Keratinocyte (primary cell): Measurements from ENCODE around the gene WFDC10A. TPM values are rescaled to one million over a fixed set of nuclear protein-coding genes. Genes with fewer than 3 reads are reported as not detected.

Experiments
- DNase-seq: peaks from one replicate; pipeline ENCODE4 v3.0.0-alpha.2; 2011; ENCODE audit warnings: low read depth, missing footprints, low spot score
- FAIRE-seq: peaks from 2 replicates; lab custom pipeline; 2011; peaks lifted over from hg19 to GRCh38; lab: Jason Lieb, UNC
- H2AFZ ChIP-seq: 2 replicates; pipeline ENCODE4 v1.6.0; 2012; ENCODE audit warnings: low read length, control low read depth, inconsistent platforms; ENCODE audit not compliant: control insufficient read depth
- H3K27ac ChIP-seq: 2 replicates; pipeline ENCODE4 v1.5.1; 2011; ENCODE audit warnings: low read length; ENCODE audit not compliant: control insufficient read depth, insufficient read depth
- H3K27me3 ChIP-seq: 3 replicates; pipeline ENCODE4 v1.6.0; 2011; ENCODE audit warnings: low read length; ENCODE audit not compliant: control insufficient read depth, insufficient read depth; ENCODE audit errors: extremely low read depth
- H3K36me3 ChIP-seq, 2 experiments: 2 replicates in 1 of 2; 3 replicates in 1 of 2; pipeline ENCODE4 v1.5.1; 2011; ENCODE audit warnings: low read length in 2 of 2, mild to moderate bottlenecking in 1 of 2; ENCODE audit not compliant: control insufficient read depth in 2 of 2, insufficient read depth in 2 of 2; ENCODE audit errors: extremely low read depth in 1 of 2
- H3K4me1 ChIP-seq: 3 replicates; pipeline ENCODE4 v1.5.1; 2011; ENCODE audit warnings: low read length; ENCODE audit not compliant: control insufficient read depth, insufficient read depth; ENCODE audit errors: extremely low read depth
- H3K4me2 ChIP-seq: 3 replicates; pipeline ENCODE4 v1.6.0; 2011; ENCODE audit warnings: low read depth, low read length; ENCODE audit not compliant: control insufficient read depth, insufficient read depth; ENCODE audit errors: extremely low read depth
- H3K4me3 ChIP-seq, 3 experiments: fragments of 200-600 bp in 1 of 3; sonication (generic) in 1 of 3; 2 replicates in 2 of 3; 3 replicates in 1 of 3; pipeline ENCODE4 v1.5.1; 2011 to 2016; ENCODE audit warnings: low read length in 3 of 3, mild to moderate bottlenecking in 3 of 3, control low read depth in 2 of 3, inconsistent platforms in 1 of 3, low read depth in 1 of 3, mixed read lengths in 1 of 3, mixed run types in 1 of 3, moderate library complexity in 1 of 3; ENCODE audit not compliant: control insufficient read depth in 2 of 3, insufficient read depth in 2 of 3; ENCODE audit errors: extremely low read depth in 1 of 3
- H3K79me2 ChIP-seq: 2 replicates; pipeline ENCODE4 v1.6.0; 2012; ENCODE audit warnings: low read length; ENCODE audit not compliant: control insufficient read depth, insufficient read depth
- H3K9ac ChIP-seq: 3 replicates; pipeline ENCODE4 v1.6.0; 2011; ENCODE audit warnings: low read length; ENCODE audit not compliant: control insufficient read depth, insufficient read depth; ENCODE audit errors: extremely low read depth
- H3K9me1 ChIP-seq: 3 replicates; pipeline ENCODE4 v1.6.0; 2011; ENCODE audit warnings: low read length; ENCODE audit not compliant: control insufficient read depth, insufficient read depth; ENCODE audit errors: extremely low read depth
- H3K9me3 ChIP-seq: 2 replicates; pipeline ENCODE4 v1.5.1; 2012; ENCODE audit warnings: low read depth, low read length; ENCODE audit not compliant: control insufficient read depth
- H4K20me1 ChIP-seq: 3 replicates; pipeline ENCODE4 v1.6.0; 2011; ENCODE audit warnings: low read length; ENCODE audit not compliant: control insufficient read depth, insufficient read depth; ENCODE audit errors: extremely low read depth
- CTCF ChIP-seq, 3 experiments: IDR thresholded peaks in 1 of 3; conservative IDR thresholded peaks in 1 of 3; optimal IDR thresholded peaks in 1 of 3; 2 replicates in 2 of 3; 3 replicates in 1 of 3; pipeline versions ENCODE3 to v1.5.1; 2011; ENCODE audit warnings: low read length in 3 of 3, mild to moderate bottlenecking in 3 of 3, moderate library complexity in 2 of 3, control low read depth in 1 of 3, inconsistent platforms in 1 of 3; ENCODE audit not compliant: insufficient read depth in 2 of 3; ENCODE audit errors: extremely low read depth in 1 of 3
- EZH2 ChIP-seq: IDR thresholded peaks from one replicate; pipeline ENCODE4 v1.6.1; 2012; ENCODE audit warnings: inconsistent platforms, mild to moderate bottlenecking, low read length, moderate library complexity
- dilution Hi-C: fragments of 300-500 bp; cut with MboI; formaldehyde crosslinking; loops from one replicate; pipeline ENCODE4 v1.7.0; 2020; ENCODE audit warnings: low sequenced_read_pairs; ENCODE audit not compliant: extremely low pct_ligation_motif_present
- polyA plus RNA-seq, 5 experiments: library from polyadenylated mRNA; depleted of rRNA in 3 of 5; stranded (reverse) in 3 of 5; stranded (forward) in 1 of 5; unstranded in 1 of 5; fragments of >200 nt; gene quantifications; 1 replicate in 1 of 5; 2 replicates in 3 of 5; 3 replicates in 1 of 5; pipeline versions ENCODE4 v1.2.1 to v1.2.3, GENCODE V29; 2011 to 2012; ENCODE audit warnings: missing spikeins in 2 of 5, low read depth in 1 of 5, low replicate concordance in 1 of 5

WFDC10A gene
- polyA plus RNA-seq, 1 donor (not counting 4 experiments of a cell fraction or from before 2014, with no cell fraction given) = not detected

DNA sequence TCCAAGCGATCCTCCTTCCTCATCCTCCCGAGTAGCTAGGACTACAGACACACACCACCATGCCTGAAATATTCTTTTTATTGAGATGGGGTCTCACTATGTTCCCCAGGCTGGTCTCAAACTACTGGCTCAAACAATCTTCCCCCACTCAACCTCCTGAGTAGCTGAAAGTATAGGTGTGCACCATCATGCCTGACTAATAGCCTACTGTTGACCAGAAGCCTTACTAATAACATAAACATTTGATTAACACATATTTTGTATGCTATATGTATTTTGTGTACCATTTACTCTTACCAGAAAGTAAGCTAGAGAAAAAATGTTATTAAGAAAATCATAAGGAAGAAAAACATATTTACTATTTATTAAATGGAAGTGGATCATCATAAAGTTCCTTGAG, 11.9 kb upstream of the WFDC10A start:
- H3K9me3 ChIP-seq = no peaks in the 10 kb centered on the region
- no peaks in the 10 kb centered on the region for H3K4me1 ChIP-seq
- FAIRE-seq (no peak), DNase-seq (no peak)
- no peaks in the 10 kb centered on the region for H4K20me1 ChIP-seq
- H3K27ac ChIP-seq = no peak overlapping the region
- H3K4me2 ChIP-seq = no peak overlapping the region
- H3K9ac ChIP-seq = no peak overlapping the region
- H3K4me3 ChIP-seq = no peak overlapping the region
- H3K27me3 ChIP-seq = no peaks in the 10 kb centered on the region
- H3K36me3 ChIP-seq = no peaks in the 10 kb centered on the region
- no peaks in the 10 kb centered on the region for H3K9me1 ChIP-seq
- TF ChIP-seq EZH2 = no peak
- TF ChIP-seq CTCF (optimal IDR thresholded peaks at IDR 0.05 in 1 of 3, IDR thresholded peaks at IDR 0.05 in 1 of 3, conservative IDR thresholded peaks at IDR 0.05 in 1 of 3; ENCODE audit: extremely low read depth in 1 of 3, insufficient read depth in 2 of 3, low read length in 3 of 3) = no peak
- no peak overlapping the region for H2AFZ ChIP-seq
- H3K79me2 ChIP-seq = no peaks in the 10 kb centered on the region
- dilution Hi-C loops = no loop called here

GRCh38 chr20:45621593-45621992, 7.9 kb upstream of the WFDC10A start:
- no peaks in the 10 kb centered on the region for H3K36me3 ChIP-seq
- H3K4me1 ChIP-seq = no peaks in the 10 kb centered on the region
- no peak overlapping the region for H3K27ac ChIP-seq
- FAIRE-seq (no peak), DNase-seq (no peak)
- H2AFZ ChIP-seq = no peak overlapping the region
- TF ChIP-seq EZH2 = no peak
- no peak for TF ChIP-seq CTCF (optimal IDR thresholded peaks at IDR 0.05 in 1 of 3, IDR thresholded peaks at IDR 0.05 in 1 of 3, conservative IDR thresholded peaks at IDR 0.05 in 1 of 3; ENCODE audit: extremely low read depth in 1 of 3, insufficient read depth in 2 of 3, low read length in 3 of 3)
- H3K9me3 ChIP-seq = no peaks in the 10 kb centered on the region
- H3K4me3 ChIP-seq = no peak overlapping the region
- no peaks in the 10 kb centered on the region for H3K9me1 ChIP-seq
- no peaks in the 10 kb centered on the region for H3K27me3 ChIP-seq
- H3K9ac ChIP-seq = no peak overlapping the region
- no peaks in the 10 kb centered on the region for H4K20me1 ChIP-seq
- dilution Hi-C loops = no loop called here
- H3K4me2 ChIP-seq = no peak overlapping the region
- no peaks in the 10 kb centered on the region for H3K79me2 ChIP-seq
